Activated gamma-delta T cell treated with anti-CD3 and anti-CD28 coated beads, Interleukin-2, amount 50 U/mL, for 16 hours (primary cell): ENCODE measurements around the gene USP25.

Experiments
- DNase-seq: peaks from one replicate; pipeline ENCODE4 v3.0.0-alpha.2; 2020; ENCODE audit warnings: low read depth

Gene USP25

DNA sequence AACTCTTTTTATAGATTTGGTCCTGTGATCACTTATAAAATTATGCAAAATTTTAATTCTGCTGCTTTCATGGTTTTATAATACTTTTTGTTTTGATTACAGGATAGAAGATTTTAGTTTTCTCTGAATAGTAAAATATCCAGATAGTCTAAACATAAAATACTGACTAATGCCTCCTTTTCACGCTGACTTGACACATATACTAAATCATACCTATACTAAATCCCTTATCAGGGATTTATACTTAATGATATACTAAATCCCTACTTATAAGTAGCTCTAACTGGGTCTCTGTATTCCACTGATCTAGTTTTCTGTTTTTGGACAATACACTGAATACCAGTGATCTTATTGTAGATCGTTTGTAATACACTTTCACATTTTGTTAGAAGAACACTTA, 128.0 kb downstream of the USP25 start:
- no peak for DNase-seq

DNA sequence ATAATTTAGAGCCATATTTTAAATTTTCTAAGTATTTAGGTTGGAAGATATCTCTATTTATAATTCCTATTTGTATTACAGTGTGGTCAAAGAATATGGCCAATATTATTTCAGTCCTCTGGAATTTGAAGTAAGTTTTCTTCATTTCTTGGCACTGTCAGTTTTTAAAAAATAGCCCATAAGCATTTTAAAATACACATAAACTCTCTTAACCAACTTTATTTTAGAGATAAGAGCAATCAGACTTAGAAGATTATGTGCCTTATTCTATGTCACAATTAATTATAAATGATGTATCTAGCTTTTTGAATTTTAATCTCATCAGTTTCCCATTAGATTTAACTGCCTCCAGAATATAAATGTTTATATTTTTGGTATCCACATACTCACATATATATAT, 130.8 kb downstream of the USP25 start:
- DNase-seq = no peak

DNA sequence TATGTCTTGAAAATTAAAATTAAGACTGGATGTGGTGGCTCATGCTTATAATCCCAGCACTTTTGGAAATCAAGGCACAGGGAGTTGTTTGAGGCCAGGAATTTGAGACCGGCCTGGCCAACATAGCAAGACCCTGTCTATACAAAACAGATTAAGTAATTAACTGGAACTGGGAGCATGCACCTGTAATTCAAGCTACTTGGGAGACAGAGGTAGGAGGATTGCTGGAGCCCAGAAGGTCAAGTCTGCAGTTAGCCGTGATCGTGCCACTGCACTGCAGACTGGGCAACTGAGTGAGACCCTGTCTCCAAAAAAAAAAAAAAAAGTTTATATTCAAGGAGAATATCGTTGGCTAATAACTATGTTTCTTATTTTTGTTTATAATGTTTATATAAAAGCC, 139.2 kb downstream of the USP25 start:
- DNase-seq = no peak

DNA sequence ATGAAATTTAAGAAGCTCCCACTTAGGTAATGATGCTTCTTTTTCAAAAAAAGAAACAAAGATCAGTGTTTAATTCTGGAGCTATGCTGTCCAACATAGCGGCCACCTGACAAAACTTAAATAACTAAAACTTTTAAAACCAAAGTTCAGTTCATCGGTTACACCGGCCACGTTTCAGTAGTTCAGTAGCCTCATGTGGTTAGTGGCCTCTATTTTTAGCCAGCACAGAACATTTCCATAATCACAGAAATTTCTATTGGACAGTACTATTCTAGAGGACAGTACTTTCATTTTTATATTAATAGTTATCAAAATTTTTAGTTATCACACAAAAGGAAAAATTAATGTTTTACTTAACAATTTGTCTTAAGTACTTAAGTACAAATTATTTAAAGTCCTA, 141.0 kb downstream of the USP25 start:
- DNase-seq = no peak

DNA sequence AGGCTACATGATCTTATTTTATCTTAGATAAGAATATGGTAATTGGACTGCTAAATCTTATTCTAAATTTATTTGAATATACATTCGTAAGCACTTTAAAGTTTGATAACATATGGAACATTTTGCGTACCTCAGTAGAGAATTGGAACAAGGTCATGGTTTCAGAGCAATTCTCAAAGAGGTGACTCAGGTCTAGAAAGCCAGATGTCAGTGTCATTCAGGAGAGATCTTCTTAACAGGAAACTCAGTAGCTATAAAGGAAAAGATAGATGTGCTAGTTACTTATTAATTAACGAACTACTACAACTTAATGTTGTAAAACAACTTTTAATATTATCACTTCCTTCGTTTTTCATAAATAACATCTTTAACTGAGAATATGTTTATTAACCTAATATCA, 142.5 kb downstream of the USP25 start:
- no peak for DNase-seq

DNA sequence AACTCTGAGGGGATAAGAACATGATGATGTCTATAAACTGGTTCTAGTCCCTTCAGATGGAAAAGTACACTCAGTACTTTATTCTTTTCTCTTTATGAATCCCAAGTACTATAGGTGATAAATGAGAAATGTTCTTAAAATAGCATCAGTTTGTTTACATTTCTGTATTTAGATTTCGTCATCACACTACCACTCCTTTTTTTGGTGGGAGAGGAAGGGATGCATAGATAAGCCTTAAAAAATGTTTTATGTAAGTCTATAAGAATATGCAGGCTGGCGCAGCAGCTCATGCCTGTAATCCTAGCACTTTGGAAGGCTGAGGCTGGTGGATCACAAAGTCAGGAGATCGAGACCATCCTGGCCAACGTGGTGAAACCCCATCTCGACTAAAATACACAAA, 144.8 kb downstream of the USP25 start:
- no peak for DNase-seq

DNA sequence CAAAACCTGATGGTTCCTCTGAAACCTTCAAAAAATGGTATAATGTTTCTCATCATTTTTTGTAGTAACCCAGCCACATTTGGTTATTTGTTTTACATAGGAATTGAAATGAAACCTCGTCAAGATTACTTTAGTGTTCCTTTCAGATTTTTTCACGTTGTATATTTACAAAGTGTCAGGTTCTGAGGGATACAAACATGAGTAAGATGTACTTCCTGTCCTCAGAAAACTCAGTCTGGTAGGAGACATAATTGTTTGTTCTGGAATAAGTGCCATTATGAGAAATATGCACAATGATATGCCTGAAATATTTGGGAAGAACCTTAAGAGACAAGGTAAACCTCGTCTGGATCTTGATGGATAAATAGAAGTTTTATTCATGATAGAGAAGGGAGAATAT, 145.5 kb downstream of the USP25 start:
- no peak for DNase-seq

DNA sequence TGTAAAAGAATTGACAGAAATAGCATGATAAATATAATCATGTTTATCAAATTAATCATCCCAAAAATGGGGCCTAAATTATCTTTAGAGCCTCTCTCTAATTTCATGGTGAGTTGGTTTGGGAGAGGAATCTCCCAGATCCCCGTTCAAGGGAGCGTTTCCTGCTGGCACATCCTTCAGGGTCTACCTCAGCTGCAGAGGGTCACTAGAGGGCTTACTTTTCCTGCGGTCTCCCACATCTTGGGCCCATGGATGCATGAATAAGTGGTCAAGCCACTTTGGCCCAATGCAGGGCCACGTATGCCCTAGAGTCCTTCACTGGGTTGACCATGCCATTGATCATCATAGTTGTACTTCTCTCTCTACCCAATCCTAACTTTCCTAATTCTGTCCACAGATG, 164.1 kb downstream of the USP25 start:
- DNase-seq = no peak

DNA sequence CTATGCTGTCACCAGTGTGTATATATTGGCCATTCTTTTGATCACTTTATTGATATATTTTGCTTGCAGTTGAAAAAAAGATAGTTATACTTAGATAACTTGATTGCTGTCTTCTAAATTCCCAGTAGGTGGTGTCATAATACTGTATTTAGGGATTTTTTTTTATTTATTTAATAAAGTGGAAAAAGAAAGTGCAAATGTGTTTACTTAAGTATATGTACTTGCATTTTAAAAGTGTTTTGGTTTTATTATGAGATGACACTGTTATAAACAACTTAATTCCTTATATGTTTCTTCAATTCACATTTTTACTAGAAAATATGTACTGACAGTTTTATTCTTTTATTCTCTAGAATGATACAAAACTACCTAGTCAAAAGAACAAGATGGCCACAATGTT, 164.8 kb downstream of the USP25 start:
- no peak for DNase-seq

DNA sequence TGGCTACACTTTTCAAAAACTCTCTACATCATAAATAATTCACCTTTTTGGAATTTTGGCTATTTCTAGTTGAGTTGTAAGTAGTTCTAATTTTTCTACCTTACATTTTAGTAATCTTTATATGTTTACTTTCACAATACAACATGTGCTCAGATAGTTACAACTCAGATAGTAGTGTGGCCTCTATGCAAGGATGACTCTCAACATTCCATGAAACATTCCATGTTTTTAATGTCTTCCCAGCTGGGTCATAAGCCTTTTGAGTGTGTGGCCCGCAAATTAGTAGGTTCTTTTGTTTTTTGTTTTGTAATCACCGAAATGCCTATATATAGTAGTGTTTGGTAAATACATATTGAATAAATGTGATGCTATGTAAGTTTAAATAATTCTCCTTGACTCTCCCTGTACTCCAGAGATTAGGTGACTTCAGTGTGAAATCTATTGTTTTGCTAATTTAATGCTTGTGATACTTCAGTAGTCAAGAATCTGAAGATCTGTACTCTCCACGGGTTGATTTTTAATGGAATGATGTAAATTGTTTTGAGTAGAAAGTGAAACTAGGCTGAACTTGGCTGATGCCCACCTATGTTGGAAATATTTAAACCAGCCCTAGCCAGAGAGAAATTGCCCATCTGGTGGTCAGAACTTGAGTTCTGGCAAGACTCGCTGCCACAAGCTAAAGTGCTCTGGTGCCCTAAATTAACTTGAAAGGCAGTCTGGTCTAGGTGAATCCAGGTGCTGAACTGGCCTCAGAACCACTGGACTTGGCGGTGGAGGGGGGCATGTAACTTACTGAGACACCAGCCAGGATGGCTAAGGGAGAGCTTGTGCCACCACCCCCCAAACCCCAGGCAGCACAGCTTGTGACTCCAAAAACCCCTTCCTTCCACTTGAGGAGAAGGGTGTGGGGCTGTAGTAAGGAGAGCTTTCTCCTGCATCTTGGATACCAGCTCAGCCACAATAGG, 165.6 kb downstream of the USP25 start:
- no peak for DNase-seq

DNA sequence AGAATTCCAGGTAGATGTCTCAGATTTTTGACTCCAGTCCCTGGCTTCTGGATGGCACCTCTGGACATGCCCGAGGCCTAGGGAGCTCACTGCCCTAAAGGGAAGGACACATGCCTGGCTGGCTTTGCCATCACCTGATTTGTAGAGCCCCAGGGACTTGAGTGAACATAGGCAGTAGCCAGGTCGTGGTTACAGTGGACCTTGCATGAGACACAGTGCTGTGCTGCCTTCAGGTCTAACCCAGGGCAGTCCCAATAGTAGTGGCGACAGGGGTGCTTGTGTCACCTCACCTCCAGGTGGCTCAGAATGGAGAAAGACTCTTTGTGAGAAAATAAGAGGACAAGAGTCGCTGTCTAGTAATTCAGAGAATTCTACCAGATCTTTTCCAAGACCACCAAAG, 166.7 kb downstream of the USP25 start:
- DNase-seq = no peak

DNA sequence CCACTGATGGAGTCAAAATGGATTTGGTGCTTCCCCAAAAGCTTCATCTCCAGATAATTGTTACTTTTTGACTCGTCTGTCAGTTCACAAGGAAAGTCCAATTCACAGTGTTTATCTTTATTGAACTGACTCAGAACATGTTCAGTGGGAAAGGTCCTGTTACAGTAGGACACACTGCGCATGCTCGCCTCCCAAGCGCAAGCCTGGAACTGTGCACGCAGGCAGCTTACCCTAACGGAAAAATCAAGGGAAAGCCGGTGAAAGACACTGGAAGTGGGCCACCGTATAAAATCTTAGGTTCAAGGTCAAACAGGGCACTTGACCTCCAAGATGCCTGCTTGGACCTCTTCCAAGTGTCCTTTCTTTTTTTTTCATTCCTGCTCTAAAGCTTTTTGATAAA, 174.6 kb downstream of the USP25 start:
- no peak for DNase-seq

DNA sequence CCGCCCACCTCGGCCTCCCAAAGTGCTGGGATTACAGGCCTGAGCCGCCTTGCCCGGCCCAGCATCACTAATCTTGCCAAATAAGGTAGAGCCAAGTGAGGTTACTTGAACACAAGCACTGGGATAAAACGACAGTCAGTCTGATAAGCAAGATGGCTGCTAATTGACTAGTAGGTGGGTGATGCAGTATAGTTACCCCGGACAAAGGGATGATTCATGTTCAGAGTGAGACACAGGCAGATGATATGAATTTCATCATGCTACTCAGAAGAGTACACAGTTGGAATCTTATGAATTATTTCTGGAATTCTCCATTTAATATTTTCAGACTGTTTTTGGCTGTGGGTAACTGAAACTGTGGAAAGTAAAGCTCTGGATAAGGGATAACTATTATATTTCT, 178.4 kb downstream of the USP25 start:
- no peak for DNase-seq

DNA sequence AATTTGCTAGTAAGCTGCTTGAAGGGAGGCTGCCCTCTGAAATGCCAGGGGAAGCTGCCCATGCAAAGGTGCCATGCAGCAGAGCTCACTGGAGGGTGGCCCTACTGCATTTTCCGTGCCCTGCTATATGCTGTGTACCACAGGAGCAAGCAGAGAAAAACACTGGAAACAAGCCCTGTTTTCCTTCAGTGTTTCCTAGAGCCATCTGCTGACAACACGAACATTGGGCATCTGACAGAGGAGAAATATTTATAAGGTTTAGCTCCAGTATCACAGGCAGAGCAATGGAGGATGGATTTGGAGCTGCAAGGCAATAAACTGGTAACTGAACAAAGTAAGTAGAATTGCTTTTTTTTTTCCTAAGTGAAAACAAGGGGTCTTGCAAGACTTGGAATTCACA, 198.4 kb downstream of the USP25 start:
- DNase-seq = no peak

DNA sequence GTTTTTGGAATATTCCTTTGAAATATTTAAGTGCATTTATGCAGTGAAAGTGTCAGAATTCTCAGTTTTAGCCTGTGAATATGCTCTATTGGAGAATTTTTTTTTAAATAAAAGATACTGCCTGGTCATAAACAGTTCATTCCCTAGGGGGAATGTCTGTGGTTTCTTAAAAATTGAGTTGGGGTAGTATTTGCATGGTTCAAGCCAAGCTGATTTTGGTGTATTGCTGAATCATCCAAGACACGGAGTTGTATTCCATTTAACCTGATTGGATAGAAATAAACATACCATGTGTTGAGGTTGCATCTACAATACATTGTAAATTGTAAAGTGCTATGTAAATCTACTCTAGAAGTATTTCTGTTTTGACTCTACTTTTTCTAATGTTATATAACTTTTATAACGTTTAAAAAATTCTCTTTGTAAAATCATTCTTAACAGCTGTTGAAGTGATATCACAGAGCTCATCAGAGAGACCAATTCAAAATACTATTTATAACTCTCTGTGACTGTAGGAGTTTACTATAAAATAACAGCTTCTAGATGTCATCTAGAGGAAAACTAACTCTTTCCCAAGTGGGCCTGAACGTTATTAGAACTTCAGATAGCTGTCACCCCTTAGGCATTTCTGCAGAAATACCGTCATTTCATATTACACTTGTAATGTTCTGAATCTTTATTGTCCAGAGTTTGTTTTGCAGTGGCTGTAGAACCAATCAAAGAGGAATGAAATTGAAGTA, 199.1 kb downstream of the USP25 start:
- no peak for DNase-seq

DNA sequence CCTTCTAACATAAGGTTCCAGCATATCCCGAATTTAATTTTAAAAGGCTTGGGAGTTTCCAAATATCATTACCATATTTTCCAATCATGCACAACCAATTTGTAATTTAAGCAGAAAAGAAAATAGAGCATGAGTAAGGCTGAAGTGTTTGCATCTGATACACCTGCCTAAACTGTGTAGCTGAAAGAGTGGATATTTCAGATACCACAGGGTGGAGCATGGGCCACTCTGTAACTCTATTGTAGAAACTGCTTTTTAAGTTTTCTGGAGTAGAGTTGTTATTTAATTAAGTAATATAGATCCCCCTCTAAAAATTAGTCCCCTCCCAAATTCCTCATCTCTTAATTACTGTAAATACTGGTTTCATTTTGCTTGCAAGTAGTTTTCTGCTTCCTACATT, 199.8 kb downstream of the USP25 start:
- no peak for DNase-seq
